ENCODE data around the gene VIPR1.

Gene VIPR1

GRCh38 chr3:42530073-42530472, 27.6 kb downstream of the VIPR1 start:
- no peak for DNase-seq (ENCODE audit: low spot score in 2 of 2)
- no peak overlapping the region for H3K27ac Mint-ChIP-seq
- no peaks in the 10 kb centered on the region for H3K9me3 Mint-ChIP-seq
- peaks cover 69% of the 10 kb centered on the region for H3K4me1 Mint-ChIP-seq
- no peaks in the 10 kb centered on the region for H3K36me3 Mint-ChIP-seq
- no peak for ATAC-seq
- no peak overlapping the region for H3K4me3 Mint-ChIP-seq

- H3K9me3 Mint-ChIP-seq: no peaks in the 10 kb centered on the region
- DNase-seq (ENCODE audit: low spot score in 2 of 2): no peak
- no peak overlapping the region for H3K27ac Mint-ChIP-seq
- ATAC-seq: no peak
- peaks cover 65% of the 10 kb centered on the region for H3K4me1 Mint-ChIP-seq
- no peak overlapping the region for H3K4me3 Mint-ChIP-seq
- no peaks in the 10 kb centered on the region for H3K36me3 Mint-ChIP-seq
Measured at GRCh38 chr3:42531470-42531869, 29.0 kb downstream of the VIPR1 start.

GRCh38 chr3:42532229-42532628, 29.8 kb downstream of the VIPR1 start:
- DNase-seq (ENCODE audit: low spot score in 2 of 2): no peak
- ATAC-seq: no peak
- H3K27ac Mint-ChIP-seq: peak overlapping the region; percentile 41
- no peaks in the 10 kb centered on the region for H3K36me3 Mint-ChIP-seq
- peaks cover 59% of the 10 kb centered on the region for H3K4me1 Mint-ChIP-seq
- no peak overlapping the region for H3K4me3 Mint-ChIP-seq
- H3K9me3 Mint-ChIP-seq: no peaks in the 10 kb centered on the region

- DNase-seq (ENCODE audit: low spot score in 2 of 2): no peak
- ATAC-seq: no peak
- H3K4me1 Mint-ChIP-seq: peaks cover 59% of the 10 kb centered on the region
- H3K36me3 Mint-ChIP-seq: no peaks in the 10 kb centered on the region
- no peak overlapping the region for H3K27ac Mint-ChIP-seq
- no peak overlapping the region for H3K4me3 Mint-ChIP-seq
- H3K9me3 Mint-ChIP-seq: no peaks in the 10 kb centered on the region
Measured at GRCh38 chr3:42533161-42533897, 30.9 kb downstream of the VIPR1 start.

- ATAC-seq (no peak), DNase-seq (ENCODE audit: low spot score in 2 of 2) (no peak)
- H3K4me1 Mint-ChIP-seq: peaks cover 40% of the 10 kb centered on the region
- no peaks in the 10 kb centered on the region for H3K9me3 Mint-ChIP-seq
- no peaks in the 10 kb centered on the region for H3K36me3 Mint-ChIP-seq
- H3K4me3 Mint-ChIP-seq: no peak overlapping the region
- H3K27ac Mint-ChIP-seq: no peak overlapping the region
Measured at GRCh38 chr3:42535981-42536784, 33.7 kb downstream of the VIPR1 start.

GRCh38 chr3:42537350-42537749, 34.9 kb downstream of the VIPR1 start:
- Mint-ChIP-seq H3K4me3 (no peak overlapping the region), H3K36me3 (no peaks in the 10 kb centered on the region), H3K4me1 (peaks cover 28% of the 10 kb centered on the region), H3K9me3 (no peaks in the 10 kb centered on the region), H3K27ac (peak overlapping the region; percentile 29)
- DNase-seq (ENCODE audit: low spot score in 2 of 2) (no peak), ATAC-seq (no peak)

- H3K27ac Mint-ChIP-seq: no peak overlapping the region
- no peak overlapping the region for H3K4me3 Mint-ChIP-seq
- peaks cover 15% of the 10 kb centered on the region for H3K4me1 Mint-ChIP-seq
- no peaks in the 10 kb centered on the region for H3K9me3 Mint-ChIP-seq
- H3K36me3 Mint-ChIP-seq: no peaks in the 10 kb centered on the region
- ATAC-seq: peak; percentile 58
- peak; percentile 58 to 83 for DNase-seq (ENCODE audit: low spot score in 2 of 2)
Measured at GRCh38 chr3:42539871-42540714, 37.6 kb downstream of the VIPR1 start.

- Mint-ChIP-seq H3K27ac (no peak overlapping the region), H3K4me3 (no peak overlapping the region), H3K36me3 (no peaks in the 10 kb centered on the region), H3K9me3 (no peaks in the 10 kb centered on the region), H3K4me1 (peaks cover 15% of the 10 kb centered on the region)
- ATAC-seq (no peak), DNase-seq (ENCODE audit: low spot score in 2 of 2) (no peak)
Measured at GRCh38 chr3:42541079-42541478, 38.6 kb downstream of the VIPR1 start.

- H3K36me3 Mint-ChIP-seq: peaks cover 9% of the 10 kb centered on the region
- no peak overlapping the region for H3K4me3 Mint-ChIP-seq
- no peak for ATAC-seq
- H3K27ac Mint-ChIP-seq: no peak overlapping the region
- DNase-seq (ENCODE audit: low spot score in 2 of 2): no peak
- H3K4me1 Mint-ChIP-seq: peaks cover 3% of the 10 kb centered on the region
- H3K9me3 Mint-ChIP-seq: no peaks in the 10 kb centered on the region
Measured at GRCh38 chr3:42544492-42545283, 42.2 kb downstream of the VIPR1 start.

GRCh38 chr3:42545284-42545900, 42.9 kb downstream of the VIPR1 start:
- Mint-ChIP-seq H3K36me3 (peaks cover 10% of the 10 kb centered on the region), H3K27ac (no peak overlapping the region), H3K4me1 (no peaks in the 10 kb centered on the region), H3K9me3 (no peaks in the 10 kb centered on the region), H3K4me3 (no peak overlapping the region)
- no peak for ATAC-seq
- DNase-seq (ENCODE audit: low spot score in 2 of 2): no peak

GRCh38 chr3:42546691-42547213, 44.3 kb downstream of the VIPR1 start:
- Mint-ChIP-seq H3K36me3 (peaks cover 24% of the 10 kb centered on the region), H3K4me1 (no peaks in the 10 kb centered on the region), H3K9me3 (no peaks in the 10 kb centered on the region), H3K4me3 (no peak overlapping the region), H3K27ac (no peak overlapping the region)
- DNase-seq (ENCODE audit: low spot score in 2 of 2) (no peak), ATAC-seq (no peak)

- peak; percentile 75 for ATAC-seq
- DNase-seq (ENCODE audit: low spot score in 2 of 2): peak; percentile 46 to 74
- no peaks in the 10 kb centered on the region for H3K4me1 Mint-ChIP-seq
- H3K9me3 Mint-ChIP-seq: no peaks in the 10 kb centered on the region
- peaks cover 31% of the 10 kb centered on the region for H3K36me3 Mint-ChIP-seq
- H3K4me3 Mint-ChIP-seq: no peak overlapping the region
- no peak overlapping the region for H3K27ac Mint-ChIP-seq
Measured at GRCh38 chr3:42547401-42547945, 45.0 kb downstream of the VIPR1 start.

GRCh38 chr3:42549131-42549530, 46.7 kb downstream of the VIPR1 start:
- no peaks in the 10 kb centered on the region for H3K9me3 Mint-ChIP-seq
- peak overlapping the region; percentile 65 for H3K27ac Mint-ChIP-seq
- H3K4me3 Mint-ChIP-seq: no peak overlapping the region
- no peaks in the 10 kb centered on the region for H3K4me1 Mint-ChIP-seq
- H3K36me3 Mint-ChIP-seq: peaks cover 47% of the 10 kb centered on the region
- ATAC-seq (no peak), DNase-seq (ENCODE audit: low spot score in 2 of 2) (no peak)

GRCh38 chr3:42550250-42550649, 47.8 kb downstream of the VIPR1 start:
- no peak for ATAC-seq
- Mint-ChIP-seq H3K4me1 (no peaks in the 10 kb centered on the region), H3K9me3 (no peaks in the 10 kb centered on the region), H3K4me3 (no peak overlapping the region), H3K36me3 (peaks cover 58% of the 10 kb centered on the region), H3K27ac (peak overlapping the region; percentile 65)
- no peak for DNase-seq (ENCODE audit: low spot score in 2 of 2)
